ENCODE results near the gene GRAMD4.

DNA sequence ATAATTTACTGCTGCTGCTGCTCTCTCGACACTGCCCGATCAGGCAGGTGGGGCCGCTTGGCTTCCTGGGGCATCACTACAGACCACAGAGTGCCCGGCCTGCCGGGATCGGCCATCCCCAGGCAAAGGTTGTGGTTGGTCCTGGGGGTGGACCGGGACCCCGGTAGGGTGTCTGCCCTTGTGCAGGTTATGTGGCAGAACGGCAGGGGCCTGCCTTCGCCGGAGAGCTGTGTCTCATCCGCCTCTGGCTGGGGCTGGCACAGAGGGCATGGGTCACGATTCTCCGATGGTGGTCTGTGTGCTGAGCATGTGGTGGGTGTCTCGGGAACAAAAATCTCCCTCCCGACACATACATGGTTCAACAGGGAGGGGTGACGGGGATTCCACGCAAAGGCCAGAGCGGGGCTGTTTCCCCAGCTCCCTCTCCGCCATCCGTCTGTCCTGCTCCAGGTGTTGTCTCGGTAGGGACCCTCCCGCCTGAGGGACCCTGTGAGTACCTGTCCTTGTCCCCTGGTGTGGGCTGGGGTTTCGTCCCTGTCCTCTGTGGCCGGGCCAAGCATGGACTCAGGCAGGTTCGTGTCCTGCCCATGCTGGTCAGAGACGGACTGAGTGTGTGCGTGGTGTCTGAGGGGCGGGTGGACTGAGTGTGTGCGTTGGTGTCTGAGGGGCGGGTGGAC is 7.8 kb downstream of the GRAMD4 start:
- TF ChIP-seq GATA3 (IDR thresholded peaks at IDR 0.05; ENCODE audit: low read depth, low read length) (no peak), GATA2 (IDR thresholded peaks at IDR 0.05; ENCODE audit: low read depth, low read length) (no peak)

All from SH-SY5Y (cell line).